ENCODE measurements around the gene FAM81A. TPM values are rescaled to one million over a fixed set of nuclear protein-coding genes. Genes with fewer than 3 reads are reported as not detected.

FAM81A gene
- total and polyA plus RNA-seq, 7 experiments from 2014 or later: 0.27 to 1.1 (median 0.61) TPM; not detected in 4

DNA sequence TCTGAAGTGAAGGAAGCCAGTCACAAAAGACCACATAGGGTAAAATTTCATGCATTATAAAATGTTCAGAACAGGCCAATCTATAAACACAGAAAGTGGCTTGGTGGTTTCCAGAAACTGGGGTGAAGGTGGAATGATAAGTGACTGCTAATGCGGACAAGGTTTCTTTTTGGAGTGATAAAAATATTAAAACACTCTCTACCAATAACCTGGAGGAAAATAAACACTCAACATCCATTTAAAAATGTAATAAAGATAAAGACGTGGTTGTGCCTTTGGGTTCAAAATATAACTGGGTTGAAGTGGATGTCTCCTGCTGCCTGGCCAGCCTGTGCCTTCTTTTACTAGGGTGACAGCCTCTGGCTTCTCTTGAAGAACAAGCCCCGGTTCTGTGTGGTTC lies 102.7 kb downstream of the FAM81A start:
- H3K4me1 Mint-ChIP-seq: peaks cover 0 to 14% (median 8%) of the 10 kb centered on the region in 7 donors
- Histone ChIP-seq H3K9me3 (ENCODE audit: control insufficient read depth in 2 of 3, low read length in 3 of 3) (no peaks in the 10 kb centered on the region), H3K27me3 (ENCODE audit: control insufficient read depth in 2 of 2, insufficient read depth in 2 of 2, low read length in 2 of 2) (no peaks in the 10 kb centered on the region), H3K36me3 (ENCODE audit: control insufficient read depth in 2 of 3, insufficient read depth in 3 of 3, low read length in 3 of 3) (no peaks in the 10 kb centered on the region), H3K27ac (ENCODE audit: low read depth, low read length) (no peak overlapping the region), H3K4me3 (ENCODE audit: low read length) (no peak overlapping the region), H3K4me1 (ENCODE audit: control insufficient read depth in 2 of 2, insufficient read depth in 2 of 2, low read length in 2 of 2) (no peaks in the 10 kb centered on the region)
- H3K4me3 Mint-ChIP-seq: no peak overlapping the region
- H3K27ac Mint-ChIP-seq: no peak overlapping the region
- no peaks in the 10 kb centered on the region for H3K36me3 Mint-ChIP-seq
- DNase-seq (no peak), ATAC-seq (no peak)
- POLR2A ChIA-PET: no interaction called here
- H3K9me3 Mint-ChIP-seq: no peaks in the 10 kb centered on the region
- intact Hi-C loops (cut with micrococcal nuclease): no loop called here
- CTCF ChIA-PET: no interaction called here
- peaks cover 5 to 14% (median 10%) of the 10 kb centered on the region in 5 donors for H3K27me3 Mint-ChIP-seq

DNA sequence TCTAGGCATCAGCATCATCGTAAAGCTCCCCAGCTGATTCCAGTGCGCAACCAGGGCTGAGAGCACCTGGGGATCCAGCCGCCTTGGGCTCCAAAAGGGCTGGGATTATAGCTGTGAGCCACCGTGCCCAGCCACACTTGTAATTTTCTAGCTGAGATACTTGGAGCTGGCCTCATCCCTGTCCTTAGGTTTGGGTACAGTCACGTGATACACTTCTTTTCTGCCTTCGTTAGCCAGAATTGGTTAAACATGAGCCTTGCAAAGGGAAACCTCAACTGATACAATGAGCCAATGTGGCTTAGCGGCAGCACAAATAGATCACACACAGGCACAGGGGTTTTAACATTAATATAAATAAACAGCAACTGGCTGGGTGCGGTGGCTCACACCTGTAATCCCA lies 103.8 kb downstream of the FAM81A start:
- Mint-ChIP-seq H3K27ac (no peak overlapping the region), H3K9me3 (no peaks in the 10 kb centered on the region), H3K27me3 (peaks cover 0 to 11% (median 10%) of the 10 kb centered on the region in 5 donors), H3K4me3 (no peak overlapping the region), H3K4me1 (peaks cover 0 to 14% (median 8%) of the 10 kb centered on the region in 7 donors), H3K36me3 (no peaks in the 10 kb centered on the region)
- ATAC-seq: no peak
- POLR2A ChIA-PET: no interaction called here
- intact Hi-C loops (cut with micrococcal nuclease): no loop called here
- no peak for DNase-seq
- CTCF ChIA-PET: no interaction called here
- no peak overlapping the region for H3K4me3 ChIP-seq (ENCODE audit: low read length)
- no peaks in the 10 kb centered on the region for H3K36me3 ChIP-seq (ENCODE audit: control insufficient read depth in 2 of 3, insufficient read depth in 3 of 3, low read length in 3 of 3)
- no peaks in the 10 kb centered on the region for H3K4me1 ChIP-seq (ENCODE audit: control insufficient read depth in 2 of 2, insufficient read depth in 2 of 2, low read length in 2 of 2)
- no peak overlapping the region for H3K27ac ChIP-seq (ENCODE audit: low read depth, low read length)
- H3K9me3 ChIP-seq (ENCODE audit: control insufficient read depth in 2 of 3, low read length in 3 of 3): no peaks in the 10 kb centered on the region
- no peaks in the 10 kb centered on the region for H3K27me3 ChIP-seq (ENCODE audit: control insufficient read depth in 2 of 2, insufficient read depth in 2 of 2, low read length in 2 of 2)

DNA sequence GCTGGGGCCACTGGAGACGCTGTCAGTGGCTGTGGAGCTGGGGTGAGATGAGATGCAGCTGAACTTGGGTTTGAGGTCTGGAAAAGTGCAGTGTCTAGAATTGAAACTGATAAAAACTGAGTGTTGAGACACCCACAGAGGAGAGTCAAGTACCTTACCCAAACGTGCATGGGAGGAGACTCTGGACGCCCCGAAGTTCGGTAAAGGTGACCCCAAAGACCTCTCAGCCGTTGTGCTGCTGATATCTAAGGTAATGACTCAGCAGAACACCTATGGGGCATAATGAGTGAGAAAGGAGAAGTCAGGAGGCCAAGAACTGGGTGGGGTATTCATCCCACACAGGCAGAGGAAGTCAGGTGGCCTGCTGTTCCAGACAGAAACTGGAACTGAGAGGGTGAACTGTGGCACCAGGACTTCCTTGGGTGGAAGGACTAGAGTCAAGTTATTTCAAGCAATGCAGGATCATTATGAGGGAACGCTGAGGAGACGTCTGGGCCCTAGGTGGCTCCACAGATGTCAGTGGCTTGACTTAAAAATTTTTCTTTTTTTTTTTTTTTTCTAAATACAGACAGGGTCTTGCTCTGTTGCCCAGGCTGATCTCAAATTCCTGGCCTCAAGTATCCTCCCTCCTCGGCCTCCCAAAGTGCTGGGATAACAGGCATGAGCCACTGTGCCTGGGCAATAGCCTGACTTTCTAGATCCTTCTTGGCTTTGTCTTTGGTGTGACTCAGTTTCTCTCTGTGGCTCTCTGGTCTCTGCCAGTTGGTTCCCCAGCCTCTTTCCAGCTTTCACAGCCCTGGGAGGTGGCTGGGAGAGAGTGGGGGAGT lies 105.9 kb downstream of the FAM81A start:
- no peak overlapping the region for H3K27ac ChIP-seq (ENCODE audit: low read depth, low read length)
- no peaks in the 10 kb centered on the region for H3K27me3 ChIP-seq (ENCODE audit: control insufficient read depth in 2 of 2, insufficient read depth in 2 of 2, low read length in 2 of 2)
- ATAC-seq: no peak
- Mint-ChIP-seq H3K4me3 (peak overlapping the region in 1 of 10 donors; percentile 63), H3K9me3 (no peaks in the 10 kb centered on the region), H3K27me3 (peaks cover 5 to 18% (median 10%) of the 10 kb centered on the region in 5 donors), H3K36me3 (no peaks in the 10 kb centered on the region), H3K4me1 (peaks cover 0 to 14% (median 8%) of the 10 kb centered on the region in 7 donors), H3K27ac (peak overlapping the region in 1 of 9 donors; percentile 72)
- H3K9me3 ChIP-seq (ENCODE audit: control insufficient read depth in 2 of 3, low read length in 3 of 3): no peaks in the 10 kb centered on the region
- no peaks in the 10 kb centered on the region for H3K36me3 ChIP-seq (ENCODE audit: control insufficient read depth in 2 of 3, insufficient read depth in 3 of 3, low read length in 3 of 3)
- H3K4me3 ChIP-seq (ENCODE audit: low read length): no peak overlapping the region
- peak in 1 of 9 donors; percentile 24 for DNase-seq
- CTCF ChIA-PET: no interaction called here
- POLR2A ChIA-PET: no interaction called here
- no peaks in the 10 kb centered on the region for H3K4me1 ChIP-seq (ENCODE audit: control insufficient read depth in 2 of 2, insufficient read depth in 2 of 2, low read length in 2 of 2)
- intact Hi-C loops (cut with micrococcal nuclease): no loop called here

DNA sequence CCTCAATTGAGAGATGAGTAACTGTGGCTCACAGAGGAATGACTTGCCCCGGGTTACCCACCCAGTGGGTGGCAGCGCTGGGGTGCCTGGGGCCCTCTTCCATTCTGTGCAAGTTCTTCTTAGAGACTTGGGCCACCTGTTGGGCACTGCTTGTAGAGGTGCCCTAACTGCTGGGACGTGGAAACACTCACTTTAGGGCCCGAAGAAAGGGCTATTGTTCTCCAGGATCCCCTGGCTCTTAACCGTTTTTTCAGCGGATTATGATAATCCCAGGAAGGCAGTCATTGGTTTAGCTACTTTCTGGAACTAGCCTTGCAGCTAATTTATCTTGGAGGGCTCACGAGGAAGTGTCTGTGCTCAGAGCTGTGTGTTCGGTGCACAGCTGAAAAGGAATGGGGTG lies 107.6 kb downstream of the FAM81A start:
- Mint-ChIP-seq H3K4me1 (peaks cover 0 to 14% (median 9%) of the 10 kb centered on the region in 7 donors), H3K9me3 (no peaks in the 10 kb centered on the region), H3K27ac (no peak overlapping the region), H3K27me3 (peaks cover 5 to 19% (median 11%) of the 10 kb centered on the region in 5 donors), H3K36me3 (no peaks in the 10 kb centered on the region), H3K4me3 (no peak overlapping the region)
- DNase-seq (no peak), ATAC-seq (no peak)
- Histone ChIP-seq H3K27me3 (ENCODE audit: control insufficient read depth in 2 of 2, insufficient read depth in 2 of 2, low read length in 2 of 2) (no peaks in the 10 kb centered on the region), H3K27ac (ENCODE audit: low read depth, low read length) (no peak overlapping the region), H3K4me3 (ENCODE audit: low read length) (no peak overlapping the region), H3K9me3 (ENCODE audit: control insufficient read depth in 2 of 3, low read length in 3 of 3) (no peaks in the 10 kb centered on the region), H3K4me1 (ENCODE audit: control insufficient read depth in 2 of 2, insufficient read depth in 2 of 2, low read length in 2 of 2) (no peaks in the 10 kb centered on the region), H3K36me3 (ENCODE audit: control insufficient read depth in 2 of 3, insufficient read depth in 3 of 3, low read length in 3 of 3) (no peaks in the 10 kb centered on the region)
- intact Hi-C loops (cut with micrococcal nuclease): no loop called here
- ChIA-PET POLR2A (no interaction called here), CTCF (no interaction called here)

DNA sequence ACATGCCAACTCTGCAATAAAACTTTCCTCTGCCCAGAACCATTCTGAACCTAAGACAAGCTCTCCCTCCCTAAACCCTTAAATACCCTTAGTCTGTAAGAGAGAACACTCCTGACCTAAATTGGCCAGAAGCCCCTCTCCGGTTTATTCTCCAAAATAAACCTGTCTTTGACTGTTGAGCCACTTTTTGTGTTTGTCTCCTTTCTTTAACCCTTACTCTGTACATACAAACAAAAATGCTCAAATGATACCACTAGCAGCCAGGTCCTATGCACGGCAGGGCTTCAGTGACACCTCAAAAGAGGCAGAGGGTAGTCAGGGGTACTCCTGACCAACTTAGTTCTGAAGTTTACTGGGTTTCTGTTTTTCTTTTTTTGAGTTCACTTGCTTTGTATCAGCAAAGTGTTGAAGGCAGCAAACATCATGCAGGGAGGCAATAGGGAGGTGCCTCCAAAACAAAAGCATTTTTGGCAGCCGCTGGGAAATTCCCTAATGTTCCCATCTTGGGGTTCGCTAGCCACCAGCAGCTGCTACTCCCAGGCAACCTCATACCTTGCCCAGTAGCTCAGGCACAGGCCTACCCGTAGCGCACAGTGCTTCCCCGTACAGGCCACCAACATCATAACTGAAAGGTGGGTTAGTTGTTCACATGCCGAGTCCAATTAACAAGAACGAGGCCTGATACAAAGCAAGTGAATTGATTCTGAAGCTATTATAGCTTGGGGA lies 110.7 kb downstream of the FAM81A start:
- no peak overlapping the region for H3K4me3 Mint-ChIP-seq
- no peaks in the 10 kb centered on the region for H3K36me3 Mint-ChIP-seq
- peaks cover 0 to 8% (median 3%) of the 10 kb centered on the region in 7 donors for H3K4me1 Mint-ChIP-seq
- no peaks in the 10 kb centered on the region for H3K27me3 ChIP-seq (ENCODE audit: control insufficient read depth in 2 of 2, insufficient read depth in 2 of 2, low read length in 2 of 2)
- DNase-seq (no peak), ATAC-seq (no peak)
- H3K9me3 ChIP-seq (ENCODE audit: control insufficient read depth in 2 of 3, low read length in 3 of 3): no peaks in the 10 kb centered on the region
- peaks cover 1 to 15% (median 3%) of the 10 kb centered on the region in 5 donors for H3K27me3 Mint-ChIP-seq
- peaks cover 0 to 1% (median 0%) of the 10 kb centered on the region in 11 donors for H3K9me3 Mint-ChIP-seq
- intact Hi-C loops (cut with micrococcal nuclease): no loop called here
- no peak overlapping the region for H3K27ac ChIP-seq (ENCODE audit: low read depth, low read length)
- no peaks in the 10 kb centered on the region for H3K36me3 ChIP-seq (ENCODE audit: control insufficient read depth in 2 of 3, insufficient read depth in 3 of 3, low read length in 3 of 3)
- H3K4me1 ChIP-seq (ENCODE audit: control insufficient read depth in 2 of 2, insufficient read depth in 2 of 2, low read length in 2 of 2): no peaks in the 10 kb centered on the region
- H3K4me3 ChIP-seq (ENCODE audit: low read length): no peak overlapping the region
- POLR2A ChIA-PET: no interaction called here
- H3K27ac Mint-ChIP-seq: no peak overlapping the region
- CTCF ChIA-PET: interaction anchor here (1.0 kb wide), 1 partner anchor 20 kb away, joined by 3 read pairs; no protein-coding TSS in a partner anchor

DNA sequence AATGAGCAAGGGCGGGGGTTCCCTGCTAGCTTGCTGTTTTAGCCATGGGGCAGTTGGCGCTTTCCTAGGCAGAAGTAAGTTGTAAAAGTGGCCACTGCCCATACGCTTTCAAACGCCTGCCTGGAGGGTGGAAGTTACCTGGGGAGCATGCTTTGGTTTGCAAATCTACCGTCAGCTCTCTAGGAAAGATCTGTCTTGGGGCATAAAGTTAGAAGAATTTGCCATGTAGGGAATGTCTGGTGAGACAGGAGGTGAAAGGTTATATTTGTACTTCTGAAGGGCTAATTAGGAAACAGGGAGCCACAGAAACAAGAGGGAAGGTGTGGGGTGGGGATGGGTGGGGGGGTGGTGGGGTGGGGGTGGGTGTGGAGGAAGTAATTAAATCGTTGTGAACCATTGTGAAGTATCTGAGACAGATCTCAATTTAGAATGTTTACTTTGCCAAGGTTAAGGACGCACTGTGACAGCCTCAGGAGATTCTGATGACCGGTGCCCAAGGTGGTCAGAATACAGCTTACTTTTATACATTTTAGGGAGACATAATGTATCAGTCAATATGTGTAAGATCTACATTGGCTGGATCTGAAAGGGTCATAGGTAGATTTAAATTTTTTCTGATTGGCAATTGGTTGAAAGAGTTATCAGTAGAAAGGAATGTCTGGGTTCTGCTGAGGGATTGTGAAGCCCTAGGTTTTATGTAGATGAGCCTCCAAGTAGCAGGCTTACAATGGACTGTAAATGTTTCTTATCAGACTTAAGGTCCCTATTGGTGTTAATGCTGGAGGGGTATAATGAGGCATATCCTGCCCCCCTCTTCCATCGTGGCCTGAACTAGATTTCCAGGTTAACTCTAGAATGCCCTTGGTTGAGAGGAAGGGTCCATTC lies 111.6 kb downstream of the FAM81A start:
- no peaks in the 10 kb centered on the region for H3K4me1 ChIP-seq (ENCODE audit: control insufficient read depth in 2 of 2, insufficient read depth in 2 of 2, low read length in 2 of 2)
- no peak overlapping the region for H3K4me3 ChIP-seq (ENCODE audit: low read length)
- POLR2A ChIA-PET: no interaction called here
- Mint-ChIP-seq H3K4me1 (peaks cover 0 to 5% (median 0%) of the 10 kb centered on the region in 7 donors), H3K4me3 (no peak overlapping the region), H3K36me3 (no peaks in the 10 kb centered on the region), H3K9me3 (peaks cover 0 to 1% (median 0%) of the 10 kb centered on the region in 11 donors), H3K27me3 (peaks cover 0 to 15% (median 0%) of the 10 kb centered on the region in 5 donors), H3K27ac (no peak overlapping the region)
- ATAC-seq: no peak
- no peaks in the 10 kb centered on the region for H3K36me3 ChIP-seq (ENCODE audit: control insufficient read depth in 2 of 3, insufficient read depth in 3 of 3, low read length in 3 of 3)
- H3K9me3 ChIP-seq (ENCODE audit: control insufficient read depth in 2 of 3, low read length in 3 of 3): no peaks in the 10 kb centered on the region
- intact Hi-C loops (cut with micrococcal nuclease): no loop called here
- CTCF ChIA-PET: interaction anchor here (1.0 kb wide), 1 partner anchor 21 kb away, joined by 3 read pairs; no protein-coding TSS in a partner anchor
- no peaks in the 10 kb centered on the region for H3K27me3 ChIP-seq (ENCODE audit: control insufficient read depth in 2 of 2, insufficient read depth in 2 of 2, low read length in 2 of 2)
- H3K27ac ChIP-seq (ENCODE audit: low read depth, low read length): no peak overlapping the region
- DNase-seq: no peak
